Prostate gland (tissue), 2 donors: ENCODE results near the gene ADAM17.

ENCODE experiments used
- POLR2A ChIP-seq: fragments of 450-650 bp; IDR thresholded peaks from one replicate; pipeline ENCODE4 v1.6.1; 2016; ENCODE audit warnings: antibody characterized with exemption, mild to moderate bottlenecking
- POLR2AphosphoS5 ChIP-seq: sonication (generic); formaldehyde crosslinking; IDR thresholded peaks from one replicate; pipeline ENCODE4 v1.6.1; 2017; ENCODE audit warnings: antibody characterized with exemption
- TF ChIP-seq, protein P1 (sequence below), 4 experiments: fragments of 200-600 bp in 2 of 4; fragments of 450-650 bp in 2 of 4; sonication (generic) in 2 of 4; IDR thresholded peaks; 1 replicate in 3 of 4; 2 replicates in 1 of 4; pipeline ENCODE4 v1.5.1; 2016 to 2019; ENCODE audit warnings: antibody characterized with exemption in 4 of 4, mild to moderate bottlenecking in 2 of 4, moderate library complexity in 2 of 4

GRCh38 chr2:9478526-9478925 lies 77.1 kb downstream of the ADAM17 start:
- TF ChIP-seq, protein P1, sequence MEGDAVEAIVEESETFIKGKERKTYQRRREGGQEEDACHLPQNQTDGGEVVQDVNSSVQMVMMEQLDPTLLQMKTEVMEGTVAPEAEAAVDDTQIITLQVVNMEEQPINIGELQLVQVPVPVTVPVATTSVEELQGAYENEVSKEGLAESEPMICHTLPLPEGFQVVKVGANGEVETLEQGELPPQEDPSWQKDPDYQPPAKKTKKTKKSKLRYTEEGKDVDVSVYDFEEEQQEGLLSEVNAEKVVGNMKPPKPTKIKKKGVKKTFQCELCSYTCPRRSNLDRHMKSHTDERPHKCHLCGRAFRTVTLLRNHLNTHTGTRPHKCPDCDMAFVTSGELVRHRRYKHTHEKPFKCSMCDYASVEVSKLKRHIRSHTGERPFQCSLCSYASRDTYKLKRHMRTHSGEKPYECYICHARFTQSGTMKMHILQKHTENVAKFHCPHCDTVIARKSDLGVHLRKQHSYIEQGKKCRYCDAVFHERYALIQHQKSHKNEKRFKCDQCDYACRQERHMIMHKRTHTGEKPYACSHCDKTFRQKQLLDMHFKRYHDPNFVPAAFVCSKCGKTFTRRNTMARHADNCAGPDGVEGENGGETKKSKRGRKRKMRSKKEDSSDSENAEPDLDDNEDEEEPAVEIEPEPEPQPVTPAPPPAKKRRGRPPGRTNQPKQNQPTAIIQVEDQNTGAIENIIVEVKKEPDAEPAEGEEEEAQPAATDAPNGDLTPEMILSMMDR (IDR thresholded peaks at IDR 0.05): no peak
- TF ChIP-seq POLR2AphosphoS5 (no peak), POLR2A (no peak)
